ENCODE results near the gene MTA3. TPM values are rescaled to one million over a fixed set of nuclear protein-coding genes. Genes with fewer than 3 reads are reported as not detected.

Gene MTA3
- total and polyA plus RNA-seq, 2 of the 8 experiments (the other 6 are each of a cell fraction or from before 2014, with no cell fraction given), result 125 to 184 TPM

DNA sequence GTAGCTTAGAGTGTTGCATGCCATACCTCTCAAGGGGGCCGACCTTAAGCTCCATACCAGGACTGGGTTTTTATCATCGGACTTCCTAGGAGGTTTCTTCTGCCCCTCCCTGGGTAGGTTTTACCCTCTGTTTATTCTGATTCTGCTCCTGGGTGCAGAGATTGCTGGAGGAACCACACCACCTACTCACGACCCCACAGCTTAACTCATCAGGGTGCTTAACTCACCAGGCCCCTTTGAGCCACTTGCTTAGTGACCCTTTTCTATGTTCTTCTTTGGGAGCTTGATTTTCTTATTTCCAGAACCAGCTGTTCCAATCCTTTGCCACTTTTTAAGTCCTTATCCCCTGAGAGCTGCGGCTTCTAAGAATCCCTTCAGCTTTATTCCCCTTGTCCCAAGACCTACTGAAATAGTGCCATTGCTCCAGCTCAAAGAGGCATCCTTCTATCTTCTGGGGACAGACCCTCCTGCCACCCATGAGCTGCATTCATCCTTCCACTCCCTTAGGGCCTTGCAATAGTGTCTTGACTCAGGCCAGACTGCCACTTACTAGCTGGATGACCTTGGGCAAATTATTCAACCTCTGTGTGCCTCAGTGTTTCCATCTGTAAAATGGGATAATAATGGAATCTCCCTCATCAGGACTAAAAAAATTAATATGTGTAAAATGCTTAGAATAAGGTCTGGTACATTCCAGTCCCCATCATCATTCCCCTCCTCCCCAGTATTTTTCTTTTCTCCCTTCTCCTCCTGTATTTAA, 189.7 kb downstream of the MTA3 start:
- no peaks in the 10 kb centered on the region for H4K20me1 ChIP-seq (replicated peaks in 1 of 2; ENCODE audit: control insufficient read depth in 1 of 2, insufficient read depth in 2 of 2, low read length in 2 of 2)
- H2AFZ ChIP-seq (ENCODE audit: low read length), result no peak overlapping the region
- no peak overlapping the region for H2BK15ac ChIP-seq (ENCODE audit: low read length)
- H3K56ac ChIP-seq (replicated peaks; ENCODE audit: insufficient read length, low read depth, low read length), result no peak overlapping the region
- H3K79me2 ChIP-seq (ENCODE audit: control insufficient read depth in 1 of 2, insufficient read depth in 2 of 2, low read length in 2 of 2), result no peaks in the 10 kb centered on the region
- H3K4ac ChIP-seq (replicated peaks; ENCODE audit: insufficient read length, low read depth, low read length), result no peak overlapping the region
- CTCF ChIA-PET (ENCODE audit: partially characterized antibody), result interaction anchor here (1.2 to 4.5 kb wide), 5 partner anchors 11 to 36 kb away, joined by 3 to 23 read pairs (median 7); no protein-coding TSS in a partner anchor
- POLR2A ChIA-PET (ENCODE audit: partially characterized antibody), result interaction anchor here (1.0 to 1.8 kb wide), 4 partner anchors 10 to 416 kb away, joined by 3 to 4 read pairs (median 4); no protein-coding TSS in a partner anchor
- no peaks in the 10 kb centered on the region for H3K9me3 ChIP-seq (ENCODE audit: insufficient read depth in 2 of 2, low read depth in 1 of 2, low read length in 1 of 2)
- no peak overlapping the region for H2BK120ac ChIP-seq (replicated peaks; ENCODE audit: low read depth, low read length)
- 88% methylated on average over 4 of the region's 4 CpGs; no CpG with 5 or more reads in 1 of the 2 experiments for WGBS, 2 experiments (ENCODE audit: extremely low coverage in 1 of 2, insufficient coverage in 1 of 2, insufficient read length in 1 of 2, insufficient replicate concordance in 2 of 2, low coverage in 1 of 2, low lambda C conversion rate in 2 of 2, missing lambda C conversion rate in 1 of 2)
- H3K36me3 ChIP-seq (ENCODE audit: control insufficient read depth in 2 of 4, insufficient read depth in 4 of 4, low read length in 3 of 4), result peaks cover 0 to 3% (median 0%) of the 10 kb centered on the region in 4 experiments; a peak in 3 of 8 replicates
- H3K27ac ChIP-seq (ENCODE audit: low read depth, low read length), result no peak overlapping the region
- H3K23ac ChIP-seq (ENCODE audit: insufficient read length), result no peak overlapping the region
- H2BK20ac ChIP-seq (ENCODE audit: low read length), result no peak overlapping the region
- DNase-seq (ENCODE audit: low read depth in 1 of 2, low spot score in 2 of 2) (no peak), FAIRE-seq (no peak)
- TF ChIP-seq KDM4A (IDR thresholded peaks at IDR 0.05; ENCODE audit: low read depth, low read length, severe bottlenecking), result no peak
- TF ChIP-seq KDM1A (IDR thresholded peaks at IDR 0.05; ENCODE audit: borderline replicate concordance, low read length), result peak; percentile 44; the same call in 1 of the 2 replicates
- no peak overlapping the region for H3K18ac ChIP-seq (ENCODE audit: extremely low read depth, low read length)
- no peak overlapping the region for H3K14ac ChIP-seq (ENCODE audit: insufficient read length)
- H3K23me2 ChIP-seq (ENCODE audit: low read depth, low read length), result no peaks in the 10 kb centered on the region
- no peak overlapping the region for H3K4me2 ChIP-seq (ENCODE audit: insufficient read depth in 1 of 2, low read depth in 2 of 2, low read length in 2 of 2)
- no peak overlapping the region for H4K91ac ChIP-seq (replicated peaks; ENCODE audit: insufficient read length, low read length)
- H2BK5ac ChIP-seq (ENCODE audit: low read depth, low read length), result no peak overlapping the region
- H4K8ac ChIP-seq (ENCODE audit: extremely low read depth, insufficient read depth, low read length), result no peak overlapping the region; the same call in 1 of the 2 replicates
- no peak overlapping the region for H4K5ac ChIP-seq (ENCODE audit: insufficient read length, low read depth, low read length)
- no peaks in the 10 kb centered on the region for H3K27me3 ChIP-seq (replicated peaks in 1 of 4; ENCODE audit: control insufficient read depth in 3 of 4, extremely low read depth in 1 of 4, insufficient read depth in 3 of 4, low read length in 3 of 4)
- H3K4me3 ChIP-seq (ENCODE audit: extremely low read depth in 1 of 4, insufficient read depth in 2 of 4, low read depth in 3 of 4, low read length in 4 of 4), result no peak overlapping the region
- no peak overlapping the region for H2AK5ac ChIP-seq (ENCODE audit: low read depth, low read length)
- no peak overlapping the region for H2BK12ac ChIP-seq (ENCODE audit: low read depth, low read length)
- H3K79me1 ChIP-seq (ENCODE audit: low read depth, low read length), result no peaks in the 10 kb centered on the region; the same call in 1 of the 2 replicates
- no peaks in the 10 kb centered on the region for H3K4me1 ChIP-seq (replicated peaks in 1 of 4; ENCODE audit: control insufficient read depth in 3 of 4, insufficient read depth in 4 of 4, low read length in 3 of 4)
- no peak overlapping the region for H3K9ac ChIP-seq (replicated peaks in 1 of 4; ENCODE audit: extremely low read depth in 1 of 4, low read depth in 3 of 4, low read length in 3 of 4)

All from H1 (cell line).